Small intestine (tissue), 7 donors: ENCODE data around the gene OPCML. TPM values are rescaled to one million over a fixed set of nuclear protein-coding genes. Genes with fewer than 3 reads are reported as not detected.

ENCODE experiments used
- DNase-seq, 2 donors: peaks; one replicate each; pipeline versions ENCODE4 v3.0.0 to v3.0.0-alpha.2; 2013
- FAIRE-seq: peaks from 2 replicates; lab custom pipeline; 2012; peaks lifted over from hg19 to GRCh38; lab: Jason Lieb, UNC
- H3K27ac ChIP-seq, 3 donors: one replicate each; pipeline ENCODE4 v1.5.1; 2013; ENCODE audit warnings: low read length in 2 of 3, mild to moderate bottlenecking in 2 of 3, control low read depth in 1 of 3, inconsistent platforms in 1 of 3, low read depth in 1 of 3, moderate library complexity in 1 of 3
- H3K27me3 ChIP-seq, 3 donors: one replicate each; pipeline ENCODE4 v1.6.1; 2013; ENCODE audit warnings: low read length in 3 of 3, inconsistent platforms in 1 of 3; ENCODE audit not compliant: control insufficient read depth in 3 of 3, insufficient read depth in 3 of 3
- H3K36me3 ChIP-seq, 3 donors: one replicate each; pipeline ENCODE4 v1.6.1; 2013; ENCODE audit warnings: low read length in 3 of 3, inconsistent platforms in 1 of 3, low read depth in 1 of 3, mild to moderate bottlenecking in 1 of 3, moderate library complexity in 1 of 3; ENCODE audit not compliant: control insufficient read depth in 3 of 3, insufficient read depth in 2 of 3
- H3K4me1 ChIP-seq, 3 donors: one replicate each; pipeline ENCODE4 v1.6.1; 2013; ENCODE audit warnings: low read length in 2 of 3, inconsistent platforms in 1 of 3, low read depth in 1 of 3, mild to moderate bottlenecking in 1 of 3, moderate library complexity in 1 of 3; ENCODE audit not compliant: control insufficient read depth in 3 of 3, insufficient read depth in 2 of 3
- H3K4me3 ChIP-seq, 3 donors: one replicate each; pipeline ENCODE4 v1.5.1; 2013; ENCODE audit warnings: low read length in 3 of 3, control low read depth in 1 of 3, inconsistent platforms in 1 of 3, low read depth in 1 of 3, mild to moderate bottlenecking in 1 of 3, moderate library complexity in 1 of 3
- H3K9me3 ChIP-seq, 2 donors: one replicate each; pipeline ENCODE4 v1.6.1; 2013; ENCODE audit warnings: low read depth in 1 of 2, low read length in 1 of 2; ENCODE audit not compliant: control insufficient read depth in 2 of 2, insufficient read depth in 1 of 2
- whole genome bisulfite sequencing, 3 donors: extraction: QIAGEN DNeasy Blood & Tissue Kit; methylation state at CpG; one replicate each; pipeline ENCODE4 v1.1.7; 2013; 5-methylcytosine and 5-hydroxymethylcytosine counted together
- polyA plus RNA-seq, 4 donors: library from polyadenylated mRNA; stranded (reverse) in 3 of 4; unstranded in 1 of 4; fragments of 200-250 nt in 3 of 4; fragments of 120-200 nt in 1 of 4; gene quantifications; one replicate each; pipeline versions ENCODE4 v1.2.1 to v1.2.3, GENCODE V29; 2013
- donor health status: healthy with polysubstance abuse.
- donor health status: control.
- donor health status: control.
- donor health status: Bipolar disorder and iron deficiency.
- donor health status: healthy.

The OPCML gene
- polyA plus RNA-seq, 4 donors = 0.16 to 2.0 TPM; not detected in 2

DNA sequence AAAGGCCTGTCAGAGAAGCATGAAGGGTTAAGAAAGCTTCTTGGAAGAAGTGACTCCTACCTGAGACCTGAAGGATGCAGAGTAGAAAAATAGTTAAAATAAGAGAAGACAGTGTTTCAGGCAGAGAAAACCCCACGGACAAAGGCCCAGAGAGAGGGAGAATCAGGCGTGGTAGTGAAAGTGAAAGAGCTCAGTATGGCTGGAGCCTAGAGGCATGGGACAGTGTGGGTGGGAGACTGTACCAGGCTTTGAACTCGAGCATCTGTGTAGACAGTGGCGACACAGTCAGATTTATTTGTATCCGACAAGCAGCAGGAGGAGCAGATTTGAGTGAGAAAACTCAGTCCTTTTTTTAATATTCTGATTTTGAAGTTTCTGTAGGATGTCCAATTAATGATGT is 360.0 kb downstream of the OPCML start:
- peak in 1 of 2 donors; percentile 9 for DNase-seq
- no peak for FAIRE-seq
- Histone ChIP-seq H3K9me3 (no peaks in the 10 kb centered on the region), H3K4me3 (no peak overlapping the region), H3K4me1 (no peaks in the 10 kb centered on the region), H3K27ac (no peak overlapping the region), H3K27me3 (no peaks in the 10 kb centered on the region), H3K36me3 (no peaks in the 10 kb centered on the region)
- 23 to 42% (median 39%) methylated on average over 5 of the region's 5 CpGs for WGBS, 3 donors

- Histone ChIP-seq H3K27me3 (no peaks in the 10 kb centered on the region), H3K36me3 (no peaks in the 10 kb centered on the region), H3K4me1 (no peaks in the 10 kb centered on the region), H3K27ac (no peak overlapping the region), H3K4me3 (no peak overlapping the region), H3K9me3 (no peaks in the 10 kb centered on the region)
- FAIRE-seq (no peak), DNase-seq (no peak)
- 83 to 86% (median 85%) methylated on average over 4 of the region's 4 CpGs for WGBS, 3 donors
These were observed 360.9 kb downstream of the OPCML start for GRCh38 chr11:133171374-133171773.

DNA sequence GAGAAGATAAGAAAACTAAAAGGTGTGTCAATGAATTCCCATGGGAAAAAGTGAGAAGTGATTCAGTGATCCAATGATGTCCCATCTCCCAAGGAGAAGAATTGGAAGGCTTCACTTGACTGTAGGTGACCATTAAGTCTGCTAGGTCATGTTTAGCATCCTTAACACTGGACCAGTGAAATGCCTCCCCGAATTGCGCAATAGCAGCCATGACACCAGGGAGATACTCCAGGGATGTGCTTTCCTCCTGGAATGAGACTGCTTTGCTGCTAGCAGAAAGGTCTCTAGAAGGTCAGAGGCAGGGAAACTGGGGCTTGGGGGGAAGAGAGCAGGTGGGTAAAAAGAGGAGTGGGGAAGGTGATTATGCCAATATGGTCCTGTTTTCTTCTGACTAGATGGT is 364.3 kb downstream of the OPCML start:
- FAIRE-seq = no peak
- WGBS, 3 donors = 95 to 100% (median 98%) methylated on average over 2 of the region's 2 CpGs
- no peaks in the 10 kb centered on the region for H3K36me3 ChIP-seq
- no peaks in the 10 kb centered on the region for H3K27me3 ChIP-seq
- H3K4me3 ChIP-seq = no peak overlapping the region
- no peak overlapping the region for H3K27ac ChIP-seq
- peaks cover 0 to 3% (median 0%) of the 10 kb centered on the region in 3 donors for H3K4me1 ChIP-seq
- H3K9me3 ChIP-seq = no peaks in the 10 kb centered on the region
- DNase-seq = no peak

DNA sequence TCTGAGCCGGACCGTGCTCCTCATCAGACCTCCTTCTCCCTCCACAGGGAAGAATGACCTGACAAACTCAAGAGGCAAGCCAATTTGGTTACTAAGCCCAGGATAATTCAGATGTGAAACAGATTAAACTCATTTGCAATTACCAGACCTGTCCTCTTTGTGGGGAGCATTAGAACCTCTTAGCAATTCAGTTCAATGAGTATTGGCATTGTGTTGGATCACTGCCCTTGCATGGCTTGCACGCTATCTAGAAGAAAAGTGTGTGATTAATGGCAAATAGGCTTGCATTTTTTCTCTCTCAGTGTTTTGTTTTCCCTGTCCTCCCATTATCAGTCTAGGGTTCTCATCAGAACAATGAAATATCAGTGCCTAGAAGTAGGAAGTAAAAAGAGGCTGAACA is 365.6 kb downstream of the OPCML start:
- WGBS, 3 donors = 84 to 93% (median 87%) methylated on average over 3 of the region's 3 CpGs
- peaks cover 0 to 13% (median 0%) of the 10 kb centered on the region in 3 donors for H3K4me1 ChIP-seq
- H3K27ac ChIP-seq = no peak overlapping the region
- no peak for DNase-seq
- peaks cover 0 to 3% of the 10 kb centered on the region in 2 donors for H3K9me3 ChIP-seq
- H3K4me3 ChIP-seq = no peak overlapping the region
- FAIRE-seq = no peak
- no peaks in the 10 kb centered on the region for H3K27me3 ChIP-seq
- no peaks in the 10 kb centered on the region for H3K36me3 ChIP-seq

GRCh38 chr11:133164986-133165385 is 367.3 kb downstream of the OPCML start:
- WGBS, 3 donors = 76 to 77% (median 77%) methylated on average over 7 of the region's 7 CpGs
- Histone ChIP-seq H3K27me3 (no peaks in the 10 kb centered on the region), H3K27ac (no peak overlapping the region), H3K9me3 (peaks cover 0 to 3% of the 10 kb centered on the region in 2 donors), H3K4me1 (peaks cover 0 to 13% (median 0%) of the 10 kb centered on the region in 3 donors), H3K36me3 (no peaks in the 10 kb centered on the region), H3K4me3 (no peak overlapping the region)
- FAIRE-seq (no peak), DNase-seq (no peak)

- 45 to 50% (median 47%) methylated on average over 12 of the region's 12 CpGs for WGBS, 3 donors
- no peaks in the 10 kb centered on the region for H3K36me3 ChIP-seq
- H3K27ac ChIP-seq = no peak overlapping the region
- peaks cover 0 to 13% (median 0%) of the 10 kb centered on the region in 3 donors for H3K4me1 ChIP-seq
- FAIRE-seq = no peak
- no peak overlapping the region for H3K4me3 ChIP-seq
- DNase-seq = peak; percentile 74 to 78
- H3K9me3 ChIP-seq = peaks cover 0 to 3% of the 10 kb centered on the region in 2 donors
- H3K27me3 ChIP-seq = no peaks in the 10 kb centered on the region
These were observed 368.6 kb downstream of the OPCML start for GRCh38 chr11:133163463-133164419.

DNA sequence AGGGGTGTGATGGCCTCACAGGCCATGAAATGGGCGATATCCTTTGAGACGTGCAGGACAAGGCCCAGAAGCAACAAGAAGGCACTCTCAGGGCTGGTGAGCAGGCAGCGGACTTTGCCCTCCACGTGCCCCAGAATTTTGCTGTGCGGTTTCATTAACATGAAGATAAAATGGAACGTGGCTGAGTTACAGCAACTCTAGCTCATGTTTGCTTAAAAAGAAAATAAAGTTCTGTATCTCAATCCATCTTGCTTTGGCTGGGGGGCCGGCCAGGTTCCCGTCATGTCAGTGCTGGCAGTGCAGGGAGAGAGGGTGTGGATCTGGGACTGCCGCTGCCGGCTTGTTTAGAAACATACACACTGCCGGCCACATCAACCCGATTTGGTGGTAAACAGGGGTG is 370.1 kb downstream of the OPCML start:
- 22 to 48% (median 41%) methylated on average over 12 of the region's 12 CpGs for WGBS, 3 donors
- H3K27ac ChIP-seq = peak overlapping the region in 1 of 3 donors; percentile 62

DNA sequence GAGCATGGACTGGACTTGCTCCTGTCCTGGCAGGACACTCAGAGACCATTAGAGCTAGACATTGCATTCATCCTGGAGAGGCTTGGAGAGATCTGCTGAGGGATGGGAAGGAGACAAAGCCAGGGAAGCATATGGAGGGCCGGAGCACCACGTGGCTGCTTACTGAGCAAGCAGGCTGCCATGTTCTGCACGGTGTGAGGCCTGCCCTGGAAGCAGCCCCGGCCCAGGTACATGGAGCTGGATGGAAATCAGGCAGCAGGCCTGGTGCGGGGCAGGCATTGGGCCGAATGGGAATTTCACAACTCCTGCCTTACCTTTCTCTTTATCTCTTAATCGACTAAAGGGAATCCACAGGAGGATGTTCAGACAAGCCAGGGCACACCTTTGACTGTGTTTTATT is 371.5 kb downstream of the OPCML start:
- no peak for DNase-seq
- Histone ChIP-seq H3K36me3 (no peaks in the 10 kb centered on the region), H3K9me3 (peaks cover 0 to 3% of the 10 kb centered on the region in 2 donors), H3K4me3 (no peak overlapping the region), H3K27ac (no peak overlapping the region), H3K4me1 (peaks cover 0 to 13% (median 0%) of the 10 kb centered on the region in 3 donors), H3K27me3 (peaks cover 0 to 7% (median 0%) of the 10 kb centered on the region in 3 donors)
- WGBS, 3 donors = 77 to 93% (median 78%) methylated on average over 7 of the region's 7 CpGs
- FAIRE-seq = no peak

More for the DNA sequence above, 370.1 kb downstream of the OPCML start:
- H3K4me3 ChIP-seq = no peak overlapping the region
- H3K4me1 ChIP-seq = peaks cover 0 to 13% (median 0%) of the 10 kb centered on the region in 3 donors
- H3K27me3 ChIP-seq = peaks cover 0 to 2% (median 0%) of the 10 kb centered on the region in 3 donors
- H3K36me3 ChIP-seq = no peaks in the 10 kb centered on the region
- DNase-seq (peak; percentile 70 to 88), FAIRE-seq (no peak)
- peaks cover 0 to 3% of the 10 kb centered on the region in 2 donors for H3K9me3 ChIP-seq
